HG03097 (cell line): ENCODE results near the gene RABGAP1.

Source experiments
- ATAC-seq: cut with Tn5 transposase; IDR thresholded peaks from one replicate; pipeline ENCODE4 v1.9.1; 2021; ENCODE audit not compliant: unreplicated experiment, low FRiP score

Gene RABGAP1

GRCh38 chr9:123073441-123073840 is 132.6 kb downstream of the RABGAP1 start:
- no peak for ATAC-seq

DNA sequence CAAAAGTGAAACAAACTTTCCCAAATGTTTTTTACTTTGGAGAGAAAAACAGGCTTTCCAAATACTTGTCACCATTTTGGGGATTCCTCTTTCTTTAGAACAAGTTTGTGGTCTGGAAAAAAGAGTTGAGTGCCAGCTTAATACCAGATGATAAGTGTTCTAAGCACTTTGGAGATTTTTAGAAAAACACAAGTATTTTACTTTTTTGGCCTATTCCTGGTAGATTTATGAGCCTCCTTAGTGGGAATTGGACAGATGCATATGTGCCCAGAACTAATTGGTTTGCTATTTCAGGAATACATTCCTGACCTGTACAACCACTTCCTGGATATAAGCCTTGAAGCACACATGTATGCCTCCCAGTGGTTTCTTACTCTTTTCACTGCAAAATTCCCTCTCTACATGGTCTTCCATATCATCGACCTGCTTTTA is 133.2 kb downstream of the RABGAP1 start:
- no peak for ATAC-seq

DNA sequence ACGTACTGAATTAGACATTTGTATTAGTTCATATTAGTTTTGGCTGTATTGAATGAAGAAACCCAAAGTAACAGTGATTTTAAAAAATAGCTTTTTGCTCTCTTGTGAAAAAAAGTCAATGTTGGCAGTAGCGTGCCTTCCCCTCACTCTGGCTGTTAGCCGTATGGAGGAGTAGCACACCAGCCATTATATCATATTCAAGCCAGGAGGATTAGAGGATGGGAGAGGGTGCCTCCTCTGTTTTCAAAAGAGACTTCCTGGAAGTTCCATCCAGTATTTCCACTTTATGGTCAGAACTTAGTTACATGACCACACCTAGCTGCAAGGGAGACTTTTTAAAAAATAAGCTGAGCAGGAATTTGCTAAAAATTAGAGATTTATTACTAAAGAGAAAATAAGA is 133.8 kb downstream of the RABGAP1 start:
- no peak for ATAC-seq

GRCh38 chr9:123080444-123080843 is 139.6 kb downstream of the RABGAP1 start:
- ATAC-seq, result no peak

- no peak for ATAC-seq
These were observed 141.0 kb downstream of the RABGAP1 start for GRCh38 chr9:123081824-123082223.

- ATAC-seq, result no peak
These were observed 142.9 kb downstream of the RABGAP1 start for GRCh38 chr9:123083680-123084079.

DNA sequence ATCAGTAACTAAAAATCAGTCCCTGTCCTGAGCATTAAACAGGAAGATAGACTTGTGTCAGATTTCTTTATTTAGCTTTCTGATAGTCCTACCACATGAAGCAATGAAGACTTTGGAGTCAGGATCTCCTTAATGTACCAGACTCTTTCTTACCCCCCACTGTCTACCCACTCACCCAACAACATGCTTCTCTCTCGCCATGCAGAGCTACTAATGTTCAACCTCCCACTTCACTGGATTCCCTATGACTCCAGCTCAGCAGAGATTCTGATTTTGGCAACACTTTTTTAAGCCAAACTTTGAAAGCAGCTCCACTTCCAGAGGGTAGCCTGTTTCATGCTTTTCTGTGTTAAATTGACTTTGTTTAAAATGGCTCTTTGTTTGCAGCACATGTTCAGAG is 143.4 kb downstream of the RABGAP1 start:
- no peak for ATAC-seq

DNA sequence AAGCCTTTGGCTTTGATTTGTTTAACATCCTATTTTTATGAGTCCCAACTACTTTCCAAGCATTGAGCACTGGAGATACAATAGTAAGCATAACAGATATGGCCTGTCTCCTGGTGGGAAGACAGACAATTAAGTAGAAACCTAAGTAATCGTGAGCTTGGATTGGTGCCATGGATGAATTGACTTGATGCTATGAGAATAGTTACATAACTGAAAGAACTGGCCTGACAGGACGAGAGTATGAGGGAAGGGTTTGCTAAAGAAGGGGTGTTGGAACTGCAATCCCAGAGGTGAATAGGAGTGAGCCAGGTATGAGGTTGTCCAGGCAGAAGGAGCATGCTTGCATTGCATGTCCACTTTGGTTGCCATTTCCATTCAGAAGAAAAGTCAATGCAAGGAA is 145.1 kb downstream of the RABGAP1 start:
- no peak for ATAC-seq

GRCh38 chr9:123087359-123087888 is 146.6 kb downstream of the RABGAP1 start:
- ATAC-seq, result no peak

GRCh38 chr9:123089040-123089439 is 148.2 kb downstream of the RABGAP1 start:
- no peak for ATAC-seq

GRCh38 chr9:123089790-123090189 is 149.0 kb downstream of the RABGAP1 start:
- ATAC-seq, result no peak

- no peak for ATAC-seq
These were observed 149.5 kb downstream of the RABGAP1 start for GRCh38 chr9:123090198-123090896.

DNA sequence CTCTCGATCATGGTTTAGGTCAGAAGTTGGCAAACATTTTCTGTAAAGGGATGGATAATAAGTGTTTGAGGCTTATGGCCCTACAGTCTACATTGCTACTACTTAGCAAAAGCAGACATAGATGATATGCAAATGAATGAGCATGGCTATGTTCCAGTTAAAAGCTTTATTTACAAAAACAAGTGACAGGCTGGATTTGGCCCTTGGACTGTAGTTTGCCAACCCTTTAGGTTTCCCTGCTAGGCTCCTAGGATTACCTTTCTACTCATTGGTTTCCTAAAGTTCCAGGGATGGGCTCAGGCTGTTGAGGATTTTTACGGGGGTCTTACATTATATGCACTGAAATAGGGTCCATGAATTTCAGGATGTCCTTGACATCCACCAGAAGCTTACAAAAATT is 150.1 kb downstream of the RABGAP1 start:
- ATAC-seq, result no peak

GRCh38 chr9:123091459-123091858 is 150.6 kb downstream of the RABGAP1 start:
- ATAC-seq, result no peak

- no peak for ATAC-seq
These were observed 152.3 kb downstream of the RABGAP1 start for GRCh38 chr9:123093141-123093540.

- ATAC-seq, result no peak
These were observed 156.2 kb downstream of the RABGAP1 start for GRCh38 chr9:123096987-123097386.

GRCh38 chr9:123097430-123098095 is 156.7 kb downstream of the RABGAP1 start:
- ATAC-seq, result no peak

DNA sequence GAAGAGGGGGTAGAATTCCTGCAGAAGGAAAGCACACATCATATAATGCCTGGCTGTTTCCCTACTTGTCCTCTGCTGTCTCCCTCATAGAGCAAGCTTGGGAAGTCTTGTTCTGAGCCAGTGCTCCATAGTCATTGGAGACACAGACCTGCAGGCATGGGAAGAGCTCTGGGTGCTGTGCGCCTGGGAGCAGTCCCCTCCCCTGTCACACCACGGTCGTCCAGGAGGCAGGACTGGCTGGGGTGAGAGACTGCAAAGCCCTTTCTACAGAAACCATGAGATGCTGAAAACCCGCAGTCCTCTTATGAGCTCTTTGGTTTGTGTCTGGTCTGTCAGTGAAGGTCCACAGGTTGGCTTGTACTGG is 157.3 kb downstream of the RABGAP1 start:
- no peak for ATAC-seq

DNA sequence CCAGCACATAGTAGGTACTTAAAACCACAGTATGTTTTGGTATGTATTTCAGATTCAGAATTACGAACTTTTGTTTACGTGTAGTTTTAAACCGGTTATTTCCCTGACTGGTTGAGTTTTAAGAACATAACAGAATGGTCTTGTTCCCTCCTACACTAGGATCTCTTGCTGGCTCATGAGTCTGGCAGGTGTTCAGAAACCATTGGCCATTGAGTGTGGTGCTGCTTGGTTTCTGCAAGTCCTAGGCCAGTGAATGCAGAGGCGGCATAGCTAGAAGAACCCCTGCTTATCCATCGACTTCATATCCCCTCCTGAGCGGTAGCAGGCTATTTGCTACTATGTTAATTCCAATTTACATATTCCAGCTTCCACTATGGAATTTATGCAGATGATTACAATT is 158.2 kb downstream of the RABGAP1 start:
- no peak for ATAC-seq

DNA sequence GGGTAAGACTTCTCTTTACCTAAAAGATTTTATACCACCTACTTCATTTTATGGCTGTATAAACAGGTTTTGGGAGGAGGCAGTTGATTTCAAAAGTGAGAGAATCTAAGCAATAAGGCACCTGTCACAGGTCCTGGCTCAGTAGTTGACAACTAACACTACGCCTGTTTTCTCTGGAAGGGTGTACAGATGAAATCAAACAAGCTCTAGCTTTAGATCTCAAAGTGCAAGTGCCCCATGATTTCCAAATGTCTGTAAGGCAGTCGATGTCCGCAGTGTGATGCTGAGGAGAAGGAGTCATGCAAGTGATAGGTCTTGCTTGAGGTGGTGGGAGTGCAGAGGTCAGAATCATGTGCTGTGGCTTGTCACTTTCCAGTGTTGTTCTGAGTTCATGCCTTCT is 158.7 kb downstream of the RABGAP1 start:
- no peak for ATAC-seq

GRCh38 chr9:123102375-123103113 is 161.7 kb downstream of the RABGAP1 start:
- no peak for ATAC-seq
